Measurements from ENCODE around the gene CACNA2D2.

Gene CACNA2D2

DNA sequence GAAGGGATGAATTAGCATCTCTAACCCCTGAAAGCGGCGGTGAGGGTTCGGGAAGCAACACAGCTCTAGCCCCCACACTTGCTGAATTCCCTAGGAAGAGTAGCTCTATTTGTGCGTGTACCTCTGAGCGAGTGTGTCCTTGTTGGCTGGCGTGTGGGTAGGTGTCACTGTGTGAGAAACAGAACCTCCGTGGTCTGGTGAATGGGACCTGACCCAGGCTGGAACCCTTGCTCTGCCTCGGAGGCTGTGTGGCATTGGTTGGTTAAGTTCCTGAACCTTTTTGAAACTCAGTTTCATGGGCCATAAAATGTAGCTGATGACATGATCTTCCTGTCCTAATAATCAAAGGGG lies 143.7 kb downstream of the CACNA2D2 start:
- FAIRE-seq, result no peak

DNA sequence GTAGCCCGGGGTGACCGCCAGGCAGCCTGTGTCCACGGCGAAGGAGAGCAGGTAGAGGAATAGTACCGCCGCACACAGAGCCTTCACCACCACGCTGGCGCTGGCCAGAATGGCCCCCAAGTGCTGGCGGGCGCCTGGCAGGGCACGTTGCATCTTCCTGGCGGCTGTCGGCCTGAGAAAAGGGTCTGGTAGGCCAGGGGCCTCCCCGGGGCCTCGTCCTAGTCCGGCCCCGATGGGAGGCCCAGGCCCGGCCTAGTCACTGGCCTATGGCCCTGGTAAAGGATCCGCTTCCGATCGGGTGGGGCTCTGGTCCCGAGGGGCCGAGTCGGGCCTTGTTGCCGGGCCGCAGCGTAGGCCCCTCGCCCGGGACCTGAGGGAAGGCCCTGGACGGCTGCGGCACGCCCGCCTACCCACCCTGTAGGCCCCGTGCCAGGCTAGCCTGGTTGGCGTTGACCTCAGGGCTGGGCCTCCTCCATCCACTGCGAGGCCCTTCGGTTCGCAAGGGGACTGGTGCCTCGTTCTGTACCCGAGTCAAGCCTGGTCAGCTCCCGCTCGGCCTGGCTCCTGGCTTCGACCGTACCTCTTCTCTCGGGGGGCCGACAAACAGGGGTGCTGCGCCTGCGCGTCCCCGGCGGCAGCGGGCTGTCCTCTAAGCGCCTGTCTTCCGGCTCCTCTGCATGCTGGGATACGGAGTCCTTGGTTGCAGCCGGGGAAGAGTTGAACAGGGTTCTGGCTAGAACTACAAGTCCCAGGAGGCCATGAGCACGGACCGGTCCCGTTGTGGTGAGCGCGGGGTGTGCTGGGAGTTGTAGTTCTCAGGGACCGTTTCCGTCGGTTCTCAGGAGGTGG lies 144.3 kb downstream of the CACNA2D2 start, which contains the start of gene TMEM115:
Gene TMEM115, minus strand, starts transcription at position 611 of the 849 bp plus-strand sequence. Its CDS starts 458 bp downstream, at position 153.
- peak; percentile 97 for FAIRE-seq

DNA sequence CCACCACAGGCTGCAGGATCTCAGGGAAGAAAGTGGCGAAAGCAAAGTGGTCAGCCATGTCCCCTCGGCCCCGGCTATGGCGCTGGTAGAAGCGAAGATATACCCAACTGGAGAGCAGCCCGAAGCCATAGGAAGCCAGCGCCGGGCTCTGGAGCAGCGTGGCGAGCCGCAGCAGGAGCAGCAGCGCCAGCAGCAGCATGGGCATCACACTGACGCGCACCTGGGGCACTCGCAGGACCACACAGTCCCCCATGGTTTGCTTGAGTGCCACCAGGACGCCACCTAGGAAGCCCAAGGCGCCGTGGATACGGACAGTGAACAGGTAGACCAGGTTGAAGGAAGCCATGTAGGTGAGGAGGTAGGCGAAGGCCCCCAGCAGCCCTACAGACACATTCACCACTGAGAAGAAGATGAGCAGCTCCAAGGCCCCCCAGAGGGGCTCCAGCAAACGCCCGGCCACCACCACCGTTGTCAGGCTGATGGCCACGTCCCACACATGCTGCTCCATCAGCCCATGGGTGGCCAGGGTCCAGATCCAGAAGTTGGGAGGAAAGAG lies 145.0 kb downstream of the CACNA2D2 start:
- no peak for FAIRE-seq

DNA sequence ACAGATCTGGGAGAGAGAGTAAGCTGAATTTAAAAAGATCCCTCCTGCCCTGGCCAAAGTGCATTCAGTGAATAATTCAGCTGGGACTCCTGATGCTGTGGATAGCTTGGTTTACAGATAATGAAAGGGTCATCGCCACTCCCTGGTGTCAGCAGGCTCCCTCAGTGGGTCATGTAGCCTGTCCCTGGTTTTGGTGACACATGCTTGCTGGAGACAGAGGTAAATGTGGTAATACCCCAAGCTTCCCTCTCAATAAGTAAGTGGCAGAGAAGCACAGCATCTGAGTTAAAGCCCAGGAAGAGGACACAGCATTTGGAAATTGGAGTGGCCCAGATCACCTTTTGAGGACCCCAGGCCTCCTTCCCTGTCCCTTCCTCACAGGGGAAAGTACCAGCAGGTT lies 146.0 kb downstream of the CACNA2D2 start:
- FAIRE-seq, result no peak

DNA sequence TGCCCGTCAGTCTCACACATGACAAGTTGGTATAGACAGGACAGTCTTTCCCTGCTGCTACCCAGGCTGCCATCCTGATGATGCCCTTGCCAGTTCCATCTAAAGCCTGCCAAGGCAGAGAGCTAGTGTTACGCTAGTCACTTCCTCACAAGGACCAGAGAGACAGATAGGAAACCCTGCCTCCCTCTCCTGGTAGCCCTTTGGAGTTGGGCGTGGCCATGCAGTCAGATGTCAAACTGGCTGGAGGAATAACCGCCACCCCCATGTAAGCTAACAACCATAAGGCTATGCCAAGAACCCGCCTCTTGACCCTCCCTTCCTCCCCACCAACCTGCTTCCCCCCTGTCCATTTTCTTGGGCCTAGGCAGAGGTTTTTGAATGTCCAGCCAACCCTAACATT lies 146.9 kb downstream of the CACNA2D2 start:
- no peak for FAIRE-seq

DNA sequence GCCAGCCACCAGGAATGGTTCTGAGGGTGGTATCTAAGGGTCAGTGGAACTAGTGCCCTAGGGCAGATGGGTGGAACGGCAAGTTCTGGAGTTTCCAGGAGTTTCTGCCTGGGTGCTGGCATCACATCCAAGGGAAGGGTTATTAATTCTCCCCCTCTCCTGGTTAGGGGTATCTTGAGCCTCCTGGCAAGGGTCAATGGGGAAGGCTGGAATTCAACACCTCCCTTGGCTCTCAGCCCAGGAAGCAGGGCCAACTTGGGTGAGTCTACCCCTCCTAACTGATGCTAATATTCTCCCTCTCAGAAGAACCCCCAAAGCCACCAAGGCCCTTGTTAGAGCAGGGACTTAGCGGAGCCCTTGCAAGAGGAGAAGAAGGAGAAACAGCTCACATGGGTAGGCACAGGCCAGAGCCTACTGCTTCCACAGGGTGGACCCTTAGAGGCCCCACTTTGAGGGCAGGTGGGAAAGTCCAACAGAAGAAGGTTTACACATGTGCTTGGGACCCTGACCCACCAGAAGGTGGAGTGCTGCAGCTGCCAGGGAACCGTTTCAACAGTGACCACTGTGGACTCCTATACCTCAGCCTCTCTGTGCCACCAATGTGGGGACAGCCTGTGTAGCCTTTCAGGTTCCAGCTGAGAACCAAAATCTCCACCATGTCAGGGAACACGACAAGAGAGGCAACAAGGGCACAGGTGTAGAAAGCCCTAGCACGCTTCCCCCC lies 147.4 kb downstream of the CACNA2D2 start:
- FAIRE-seq, result no peak

DNA sequence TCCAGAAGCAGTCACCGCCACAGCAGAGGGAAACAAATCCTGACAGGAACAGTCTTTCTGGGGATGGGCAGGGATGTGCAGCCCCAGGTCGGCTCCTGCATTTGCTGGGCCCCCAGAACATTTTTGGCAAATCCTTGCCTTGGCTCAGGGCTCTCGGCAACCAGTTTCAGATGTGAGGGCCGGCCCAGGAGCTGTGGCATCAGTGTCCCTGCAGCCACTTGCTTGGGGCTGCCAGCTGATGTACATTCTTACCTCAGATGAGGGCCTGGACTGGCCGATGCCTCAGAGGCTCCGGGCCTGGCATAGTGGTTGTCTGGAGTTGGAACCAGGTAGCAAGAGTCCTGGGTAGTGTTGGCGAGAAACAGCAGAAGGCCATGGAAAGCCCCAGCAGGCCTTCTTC lies 148.6 kb downstream of the CACNA2D2 start:
- FAIRE-seq, result no peak

DNA sequence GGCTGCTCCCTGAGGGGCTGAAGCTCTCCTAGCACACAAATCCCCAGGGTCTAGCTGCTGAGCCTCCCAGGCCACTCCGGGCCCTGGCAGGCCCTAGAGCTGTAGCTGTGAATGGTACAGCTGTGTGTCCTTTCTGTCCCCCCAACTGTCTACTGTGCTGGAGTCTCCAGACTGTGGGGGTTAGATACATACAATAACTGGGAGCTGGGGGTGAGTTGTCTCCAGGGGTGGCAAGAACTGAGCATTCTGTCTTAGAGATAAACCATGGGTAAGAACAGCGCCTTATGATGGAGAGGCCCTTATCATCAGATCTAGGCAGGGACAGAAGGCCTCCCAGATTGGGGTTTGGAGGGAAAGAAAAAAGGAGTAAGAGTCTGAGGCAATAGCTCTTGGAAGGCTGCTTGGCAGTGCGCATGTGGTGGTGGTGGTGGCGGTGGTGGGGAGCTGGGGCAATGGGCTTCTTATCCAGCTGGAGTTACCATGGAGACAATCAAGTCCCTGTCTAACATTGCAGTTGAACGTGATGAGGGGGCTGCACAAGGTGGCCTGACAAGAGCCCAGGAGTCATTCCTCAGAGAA lies 149.2 kb downstream of the CACNA2D2 start:
- FAIRE-seq, result no peak

DNA sequence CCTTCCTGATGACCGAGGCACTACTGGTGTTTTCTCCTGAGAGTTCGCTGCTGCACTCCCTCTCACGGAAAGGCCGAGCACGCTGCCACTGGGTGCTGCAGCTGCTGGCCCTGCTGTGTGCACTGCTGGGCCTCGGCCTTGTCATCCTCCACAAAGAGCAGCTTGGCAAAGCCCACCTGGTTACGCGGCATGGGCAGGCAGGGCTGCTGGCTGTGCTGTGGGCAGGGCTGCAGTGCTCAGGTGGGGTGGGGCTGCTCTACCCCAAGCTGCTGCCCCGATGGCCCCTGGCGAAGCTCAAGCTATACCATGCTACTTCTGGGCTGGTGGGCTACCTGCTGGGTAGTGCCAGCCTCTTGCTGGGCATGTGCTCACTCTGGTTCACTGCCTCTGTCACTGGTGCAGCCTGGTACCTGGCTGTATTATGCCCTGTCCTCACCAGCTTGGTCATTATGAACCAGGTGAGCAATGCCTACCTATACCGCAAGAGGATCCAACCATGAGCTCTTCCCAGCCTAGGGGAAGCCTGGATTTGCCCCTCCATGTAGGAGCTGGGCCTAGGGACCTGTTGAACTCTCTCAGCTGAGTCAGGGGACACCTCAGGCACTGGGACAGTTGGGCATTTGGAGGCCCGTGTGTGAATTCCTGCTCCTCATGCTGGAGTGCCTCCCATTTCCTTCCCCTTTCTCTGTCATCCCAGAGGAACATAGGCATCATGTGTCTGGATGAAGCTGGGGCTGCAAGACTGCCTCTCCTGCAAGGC lies 150.0 kb downstream of the CACNA2D2 start:
- no peak for FAIRE-seq

DNA sequence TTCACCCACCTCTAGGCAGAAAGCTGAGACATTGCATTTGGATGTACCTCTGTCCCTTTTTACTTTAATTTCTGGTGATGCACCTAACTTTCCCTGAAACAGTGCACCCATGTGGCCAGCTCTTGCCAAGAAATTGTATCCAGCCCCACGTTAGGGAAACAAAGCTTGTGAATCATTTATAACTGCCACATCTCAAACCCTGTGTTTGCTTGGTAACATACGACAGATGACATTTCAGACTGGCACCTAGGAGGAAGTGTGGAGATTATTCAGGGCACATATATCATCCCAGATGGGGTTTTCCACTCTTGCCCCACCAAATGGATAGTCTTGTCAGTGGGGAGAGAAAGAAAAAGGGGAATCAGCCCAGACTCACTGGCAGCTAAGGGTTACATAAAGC lies 150.7 kb downstream of the CACNA2D2 start:
- FAIRE-seq, result no peak

DNA sequence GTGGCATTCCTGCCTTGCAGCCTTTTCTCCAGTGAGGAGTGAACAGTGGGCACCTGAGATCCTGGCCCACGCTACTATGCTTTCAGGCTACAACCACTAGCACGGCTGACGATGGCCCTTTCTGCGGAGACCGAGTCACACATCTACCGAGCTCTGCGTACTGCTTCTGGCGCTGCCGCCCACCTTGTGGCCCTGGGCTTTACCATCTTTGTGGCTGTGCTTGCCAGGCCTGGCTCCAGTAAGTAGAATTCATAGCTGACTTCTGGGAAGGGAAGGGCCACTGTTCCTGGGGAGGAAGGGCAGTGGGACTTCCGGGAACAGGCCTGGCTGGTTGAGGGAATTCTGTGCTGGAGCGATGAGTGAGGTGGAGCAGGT lies 152.1 kb downstream of the CACNA2D2 start:
- no peak for FAIRE-seq

DNA sequence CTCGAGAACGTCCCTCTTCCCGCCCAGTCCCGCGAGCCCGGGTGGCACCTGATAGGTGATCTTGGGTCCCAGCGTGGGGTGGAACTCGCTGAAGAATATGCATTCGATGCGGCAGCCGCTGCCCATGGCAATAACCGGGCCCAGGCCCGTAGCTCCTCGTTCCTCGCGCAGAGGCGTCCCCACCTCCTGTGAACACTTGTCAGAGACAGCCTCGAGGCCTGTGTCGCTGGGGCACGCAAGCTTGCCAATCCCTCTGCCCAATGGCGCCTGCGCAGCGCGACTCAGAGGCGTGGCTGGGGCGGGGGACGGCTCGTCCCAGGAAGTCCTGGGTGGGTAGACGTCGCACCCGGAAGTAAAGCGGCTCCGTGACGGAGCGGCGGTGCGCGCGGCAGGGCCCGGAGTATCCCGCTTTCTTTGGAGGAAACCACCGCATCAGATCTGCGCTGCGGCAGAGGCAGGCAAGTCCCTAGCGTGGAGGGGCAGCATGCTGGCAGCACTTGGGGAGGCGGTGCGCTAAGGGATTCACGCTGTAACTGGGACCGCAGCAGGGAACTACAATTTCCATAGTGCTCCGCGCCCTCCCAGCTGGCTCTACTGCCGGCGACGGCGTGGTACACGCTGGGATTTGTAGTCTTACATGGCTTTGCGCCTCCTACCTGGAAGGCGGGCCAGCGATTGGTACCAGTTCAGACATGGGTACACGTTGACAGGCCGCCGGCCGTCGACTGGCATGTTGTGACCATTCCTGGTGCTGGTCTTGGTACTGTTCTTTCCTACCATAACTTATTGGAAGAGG lies 152.7 kb downstream of the CACNA2D2 start, which contains the start of the genes CYB561D2 and NPRL2:
Gene CYB561D2, plus strand, starts transcription at position 336 of the 796 bp plus-strand sequence. CDS start 572 bp downstream, outside the sequence.
Gene NPRL2, minus strand, starts transcription at position 249 of the 796 bp plus-strand sequence. Its CDS starts 123 bp downstream, at position 126.
- peak; percentile 21 for FAIRE-seq

DNA sequence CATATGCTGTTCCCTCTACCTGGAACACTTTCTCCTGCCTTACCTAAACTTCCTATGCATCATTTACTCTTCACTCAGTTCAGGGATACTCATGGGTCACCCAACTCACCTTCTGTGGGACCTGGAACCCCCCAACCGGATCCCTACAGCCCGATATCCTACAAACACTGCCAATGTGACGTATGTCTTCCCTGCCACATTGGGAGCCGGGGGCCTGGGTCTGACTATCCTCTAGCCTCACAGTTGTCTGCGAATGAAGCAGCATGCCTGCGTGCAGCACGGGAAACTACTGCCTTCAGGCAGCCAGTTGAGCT lies 153.3 kb downstream of the CACNA2D2 start:
- no peak for FAIRE-seq

DNA sequence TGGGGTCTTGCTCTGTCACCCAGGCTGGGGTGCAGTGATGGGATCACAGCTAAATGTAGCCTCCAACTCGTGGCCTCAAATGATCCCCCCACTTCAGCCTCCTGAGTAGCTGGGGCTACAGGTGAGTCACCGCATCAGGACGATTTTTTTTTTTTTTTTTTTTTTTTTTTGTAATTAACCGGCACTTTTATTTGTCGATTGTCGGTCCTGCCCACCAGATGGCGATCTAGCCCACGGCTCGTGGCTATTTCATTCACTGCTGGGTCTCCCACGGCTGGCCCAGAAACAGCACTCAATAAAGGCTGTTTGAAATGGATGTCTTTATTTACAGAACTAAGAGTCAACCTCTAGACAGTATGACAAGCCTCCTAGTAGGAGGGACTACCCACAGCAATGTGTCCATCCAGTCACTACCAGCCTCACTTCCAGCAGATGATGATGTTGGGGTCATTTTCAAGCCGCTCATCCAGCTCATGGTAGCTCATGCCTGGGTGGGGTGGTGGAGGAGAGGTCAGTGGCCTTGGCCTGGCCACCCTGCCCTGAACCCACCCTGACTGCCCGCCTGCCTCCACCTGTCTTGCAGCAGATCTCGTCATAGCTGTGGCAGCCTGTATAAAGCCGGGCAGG lies 156.1 kb downstream of the CACNA2D2 start:
- FAIRE-seq, result peak; percentile 90

DNA sequence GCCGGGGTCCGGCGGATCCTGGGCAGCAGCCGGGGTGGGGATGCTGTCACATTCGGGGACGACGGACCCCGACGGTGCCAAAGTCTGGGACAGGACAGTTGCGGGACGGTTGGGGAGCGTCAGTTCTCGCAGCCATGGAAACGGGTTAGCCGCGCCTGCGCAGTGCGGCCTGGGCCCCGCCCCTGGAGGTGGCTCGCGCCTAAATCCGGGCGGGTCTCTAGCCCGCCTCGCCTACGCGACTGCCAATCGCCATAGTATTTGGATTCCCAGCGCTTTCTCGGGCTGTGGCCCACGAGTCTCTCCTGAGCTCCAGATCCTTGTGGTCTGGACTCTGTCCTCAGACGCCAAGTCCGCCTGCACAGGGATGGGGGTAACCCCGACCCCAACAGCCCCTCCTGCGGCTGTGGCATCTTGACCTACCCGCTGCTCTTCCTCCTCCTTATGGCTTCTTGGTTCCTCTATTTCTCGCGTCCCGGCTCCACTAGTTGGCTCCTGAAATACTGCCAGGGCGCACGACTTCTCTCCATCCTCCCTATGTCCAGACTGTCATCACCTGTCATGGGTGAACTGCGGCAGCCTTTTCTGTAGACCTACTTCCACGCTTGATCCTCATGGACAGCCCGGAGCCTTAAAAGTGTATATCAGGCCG lies 157.7 kb downstream of the CACNA2D2 start, which contains the start of gene ZMYND10:
Gene ZMYND10, minus strand, starts transcription at position 147 of the 649 bp plus-strand sequence. CDS start 153 bp downstream, outside the sequence.
- no peak for FAIRE-seq

DNA sequence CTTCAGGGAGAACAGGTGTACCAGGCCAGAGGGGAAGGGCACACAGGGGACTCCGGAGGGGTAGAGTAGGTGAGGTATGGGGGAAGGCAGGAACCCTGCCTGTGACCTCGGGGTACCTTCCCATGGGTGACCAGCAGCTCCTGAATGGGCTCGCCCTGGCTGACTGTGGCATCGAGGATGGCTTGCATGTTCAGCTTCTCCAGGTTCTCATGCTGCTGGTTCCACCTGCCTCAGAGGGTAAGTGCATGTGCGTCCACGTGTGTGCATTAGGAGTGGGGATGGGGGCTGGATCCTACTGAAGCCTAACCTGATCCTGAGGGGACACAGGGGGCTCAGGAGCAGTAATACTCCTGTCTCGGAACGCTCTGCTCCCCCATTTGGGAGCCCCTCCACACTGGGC lies 158.4 kb downstream of the CACNA2D2 start:
- no peak for FAIRE-seq

DNA sequence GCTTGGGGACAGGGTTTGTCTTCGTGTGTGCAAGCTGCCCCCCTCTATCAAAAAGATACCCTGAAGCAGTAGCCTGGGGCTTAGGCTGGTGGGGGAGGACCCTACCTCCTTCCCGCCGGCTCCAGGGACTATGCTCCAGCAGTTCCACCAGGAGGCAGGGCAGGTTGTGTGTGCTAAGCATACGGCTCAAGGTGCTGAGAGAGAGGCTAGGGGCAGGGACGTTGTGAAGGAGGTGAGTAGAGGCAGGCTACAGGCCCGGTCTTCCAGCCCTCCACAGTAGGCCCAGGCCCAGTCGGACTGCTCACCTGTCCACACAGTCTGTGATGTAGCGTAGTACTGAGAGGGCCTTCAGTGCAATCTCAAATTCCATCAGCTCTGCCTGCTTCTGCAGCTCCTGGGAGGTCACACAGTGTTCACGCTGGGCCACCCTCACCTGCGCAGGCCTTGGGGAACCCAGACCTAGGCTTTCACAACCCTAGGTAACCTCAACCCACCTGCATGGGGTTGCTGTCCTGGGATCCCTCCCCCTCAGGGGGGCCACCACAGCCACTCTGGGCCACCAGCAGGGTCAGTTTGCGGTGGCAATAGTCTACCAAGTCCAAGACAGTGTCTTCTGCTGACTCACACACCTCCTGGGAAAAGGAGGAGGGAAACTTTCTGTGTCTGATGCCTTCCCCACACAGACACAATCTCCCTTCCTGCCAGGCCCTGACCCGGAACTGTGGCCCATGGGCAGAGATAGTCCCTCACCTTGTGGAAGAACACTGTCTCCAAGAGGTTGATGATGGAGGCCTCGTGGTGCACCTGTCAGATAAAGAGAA lies 160.4 kb downstream of the CACNA2D2 start:
- no peak for FAIRE-seq

DNA sequence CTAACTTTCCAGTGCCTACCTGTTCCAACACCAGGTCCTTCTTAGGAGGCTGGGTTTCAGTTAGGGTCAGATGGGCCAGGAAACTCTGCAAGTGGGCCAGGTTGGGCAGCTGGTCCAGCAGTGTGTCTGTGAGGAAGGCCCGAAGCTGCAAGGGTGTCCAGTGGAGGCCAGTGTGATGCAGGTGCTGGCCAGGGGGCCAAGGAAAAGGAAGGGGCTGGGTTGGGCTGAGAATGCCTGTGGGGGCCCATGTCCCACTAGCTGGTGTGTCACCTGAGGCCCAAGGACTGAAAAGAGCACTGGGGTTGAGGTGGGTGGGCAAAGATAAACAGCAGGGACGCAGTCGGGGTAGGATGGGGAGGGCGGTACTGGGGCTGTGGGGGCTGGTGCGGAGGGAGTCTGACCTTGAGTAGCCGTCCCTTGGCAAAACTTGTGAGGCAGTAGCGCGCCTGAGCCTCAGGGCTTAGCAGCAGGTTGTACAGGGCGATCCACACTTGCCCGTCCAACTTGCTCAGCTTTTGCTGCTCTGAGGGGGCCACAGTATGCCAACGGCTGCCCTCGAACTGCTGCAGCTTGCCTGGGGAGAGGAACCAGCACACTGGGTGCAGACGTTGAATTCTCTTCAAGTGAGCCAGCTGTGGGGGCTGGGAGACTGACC lies 161.3 kb downstream of the CACNA2D2 start:
- FAIRE-seq, result no peak

DNA sequence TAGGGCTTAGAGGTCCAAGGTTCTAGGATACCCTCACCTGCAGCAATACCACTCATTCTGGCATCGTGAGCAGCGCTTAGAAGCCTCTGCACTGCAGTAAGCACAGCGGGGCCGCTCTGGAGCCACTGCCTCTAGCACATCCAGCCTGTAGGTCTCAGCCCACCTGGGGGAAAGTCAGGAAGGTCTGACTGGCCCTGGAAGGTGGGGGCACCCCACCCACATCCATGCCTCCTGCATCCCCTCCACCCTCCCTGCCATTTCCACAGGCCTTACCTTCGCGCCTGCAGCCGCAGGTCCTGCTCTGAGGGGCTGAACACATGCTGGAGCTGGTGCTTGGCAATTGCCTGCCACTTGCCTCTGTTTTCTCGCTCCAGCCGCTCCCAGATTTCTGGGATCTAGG lies 161.9 kb downstream of the CACNA2D2 start:
- no peak for FAIRE-seq
